ENCODE results near the gene FDXR. TPM values are rescaled to one million over a fixed set of nuclear protein-coding genes. Genes with fewer than 3 reads are reported as not detected.

Gene FDXR
- total RNA-seq, 1 donor from 2014 or later: 4.5 TPM

DNA sequence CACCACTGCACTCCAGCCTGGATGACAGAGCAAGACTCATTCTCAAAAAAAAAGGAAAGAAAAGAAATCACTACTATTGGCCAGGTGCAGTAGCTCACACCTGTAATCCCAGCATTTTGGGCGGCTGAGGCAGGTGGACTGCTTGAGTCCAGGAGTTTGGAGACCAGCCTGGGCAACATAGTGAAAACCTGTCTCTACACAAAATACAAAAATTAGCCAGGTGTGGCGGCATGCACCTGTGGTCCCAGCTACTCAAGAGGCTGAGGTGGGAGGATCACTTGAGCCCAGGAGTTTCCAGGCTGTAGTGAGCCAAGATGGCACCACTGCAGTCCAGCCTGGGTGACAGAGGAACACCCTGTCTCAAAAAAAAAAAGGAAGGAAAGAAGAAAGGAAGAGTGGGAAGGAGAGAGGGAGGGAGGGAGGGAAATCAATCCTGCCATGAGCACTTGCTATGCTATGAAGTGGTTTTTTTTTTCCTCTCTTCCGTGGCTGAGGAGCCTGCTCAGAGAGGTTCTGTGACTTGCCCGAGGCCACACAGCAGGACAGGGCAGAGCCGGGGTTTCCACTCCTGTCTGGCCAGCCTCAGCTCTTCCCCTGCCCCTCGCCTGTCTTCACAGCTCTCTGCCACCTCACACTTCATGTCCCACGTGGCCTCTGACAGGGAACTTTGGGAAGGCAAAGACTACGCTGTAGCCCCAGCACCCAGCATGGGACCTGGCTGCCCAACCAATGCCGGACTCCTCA is 24.0 kb downstream of the FDXR start:
- DNase-seq: no peak
- intact Hi-C loops (cut with micrococcal nuclease): no loop called here
- ATAC-seq: no peak

DNA sequence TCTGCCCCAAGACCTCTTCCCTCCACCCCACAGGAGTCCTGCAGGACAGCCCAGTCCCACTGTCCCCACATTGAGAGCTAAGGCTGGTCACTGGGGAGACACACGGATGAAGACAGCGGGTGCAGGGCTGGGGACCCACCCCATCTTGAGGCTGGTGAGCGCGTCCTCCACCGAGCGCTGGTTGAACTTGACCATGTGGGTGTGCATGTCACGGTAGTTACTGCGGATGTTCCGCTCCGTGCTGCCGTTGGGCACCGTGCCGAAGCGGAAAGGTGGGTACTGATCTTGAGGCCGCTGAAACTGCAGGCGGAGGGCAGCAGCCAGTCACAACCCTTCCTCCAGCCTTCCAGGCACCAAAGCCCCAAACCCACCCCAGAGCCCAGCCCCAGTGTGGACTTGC is 26.2 kb downstream of the FDXR start:
- ATAC-seq (no peak), DNase-seq (no peak)
- intact Hi-C loops (cut with micrococcal nuclease): no loop called here

DNA sequence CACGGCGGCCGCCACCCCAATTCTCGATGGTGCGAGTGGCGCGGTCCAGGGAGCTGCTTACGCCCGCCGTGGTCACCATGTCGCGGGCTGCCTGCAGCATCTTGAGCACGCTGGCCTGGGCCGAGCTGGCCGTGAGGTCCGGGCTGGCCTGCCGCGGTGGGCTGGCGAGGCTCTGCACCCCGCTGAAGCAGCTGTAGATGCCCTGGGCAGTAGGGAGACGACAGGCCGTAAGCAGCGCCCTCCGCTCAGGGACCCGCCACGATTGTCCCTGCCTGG is 29.5 kb downstream of the FDXR start:
- ATAC-seq (no peak), DNase-seq (no peak)
- intact Hi-C loops (cut with micrococcal nuclease): no loop called here

DNA sequence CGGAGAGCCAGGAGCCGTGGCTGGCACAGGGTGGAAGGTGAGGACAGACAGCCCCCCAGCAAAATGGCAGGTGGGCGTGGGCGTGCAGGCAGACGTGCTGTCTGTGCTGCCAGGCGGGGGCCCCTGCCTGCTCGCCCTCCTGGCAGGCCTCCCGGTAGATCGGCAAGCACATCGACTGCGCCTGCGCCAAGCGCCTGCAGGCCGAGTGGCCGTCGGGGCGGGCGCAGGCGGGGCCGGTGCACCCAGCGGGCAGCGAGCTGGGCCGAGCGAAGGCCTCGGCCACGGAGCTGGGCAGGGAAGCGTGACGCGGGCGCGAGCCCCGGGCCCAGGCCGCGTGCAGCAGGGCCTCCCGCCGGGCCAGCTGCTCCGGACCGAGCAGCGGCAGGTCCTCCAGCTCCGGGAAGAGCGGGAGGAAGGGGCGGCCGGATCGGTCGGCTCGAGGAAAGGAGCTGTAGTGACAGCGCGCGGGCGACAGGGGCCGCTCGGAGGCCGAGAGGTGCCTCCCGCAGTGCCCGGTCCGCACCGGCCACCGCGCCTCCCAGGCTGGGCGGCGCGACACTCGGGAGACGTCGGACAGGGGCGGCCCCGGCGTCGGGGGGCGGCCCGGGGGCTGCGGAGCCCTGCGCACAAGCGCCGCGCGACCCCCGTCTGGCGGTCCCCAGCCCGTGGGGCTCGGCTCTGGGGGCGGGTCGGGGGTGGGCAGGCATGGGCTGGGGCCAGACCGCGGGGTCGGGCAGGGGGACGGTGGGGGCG is 30.0 kb downstream of the FDXR start:
- ATAC-seq: peak; percentile 86
- DNase-seq: peak; percentile 90
- intact Hi-C loops (cut with micrococcal nuclease): no loop called here

DNA sequence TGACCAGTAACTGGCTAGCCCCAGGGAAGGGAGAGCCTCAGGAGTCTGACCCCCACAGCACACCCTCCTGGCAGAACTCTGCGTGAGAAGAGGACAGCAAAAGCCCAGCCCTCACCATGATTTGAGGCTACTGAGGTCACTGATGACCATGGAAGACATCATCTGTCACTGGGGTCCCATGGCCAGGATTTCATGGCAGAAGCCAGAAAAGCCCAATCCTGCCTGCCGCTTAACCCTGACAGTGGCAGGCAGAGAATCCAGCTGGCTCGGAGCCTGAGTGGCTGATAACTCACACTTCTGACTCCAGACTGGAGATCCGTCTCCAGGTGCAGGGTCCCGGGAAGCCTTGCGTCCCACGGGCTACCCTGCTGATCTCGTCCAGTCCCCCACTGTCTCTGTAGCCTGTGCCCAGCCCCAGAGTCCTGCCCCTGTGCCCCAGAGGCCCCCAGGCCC is 30.6 kb downstream of the FDXR start:
- no peak for DNase-seq
- intact Hi-C loops (cut with micrococcal nuclease): no loop called here
- peak; percentile 5 for ATAC-seq

DNA sequence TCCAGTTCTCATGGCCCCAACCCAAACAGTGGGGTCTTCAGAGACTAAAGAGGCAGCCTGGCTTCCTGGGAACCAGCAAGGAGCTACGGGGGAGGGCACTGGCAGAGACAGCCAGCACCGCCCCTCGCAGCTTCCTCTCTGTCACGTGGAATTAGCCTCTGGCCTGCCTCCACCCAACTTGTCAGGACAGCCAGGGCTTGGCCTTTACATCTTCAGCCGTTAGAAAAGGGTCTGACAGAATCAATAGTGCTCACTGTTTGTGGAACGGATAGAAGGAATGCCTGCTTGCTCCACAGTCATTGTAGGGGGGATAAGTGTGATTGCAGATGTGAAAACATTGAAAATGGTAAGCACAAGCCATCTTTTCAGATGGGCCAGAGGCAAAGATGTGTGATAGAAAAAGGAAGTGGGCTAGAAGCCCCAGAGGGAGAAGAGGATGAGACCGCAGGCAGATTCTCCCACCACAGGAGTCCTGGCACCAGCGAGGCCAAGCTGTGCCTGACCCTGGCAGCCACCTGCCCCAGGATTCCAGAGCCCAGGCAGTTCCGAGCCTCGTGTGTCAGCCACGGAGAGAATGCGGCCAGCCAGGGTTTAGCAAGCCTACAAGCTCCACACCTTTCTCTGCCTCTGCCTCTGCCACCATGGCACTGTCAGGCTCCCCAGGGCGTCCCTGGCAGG is 31.7 kb downstream of the FDXR start:
- ATAC-seq (peak; percentile 76), DNase-seq (peak; percentile 82)
- intact Hi-C loops (cut with micrococcal nuclease): no loop called here

DNA sequence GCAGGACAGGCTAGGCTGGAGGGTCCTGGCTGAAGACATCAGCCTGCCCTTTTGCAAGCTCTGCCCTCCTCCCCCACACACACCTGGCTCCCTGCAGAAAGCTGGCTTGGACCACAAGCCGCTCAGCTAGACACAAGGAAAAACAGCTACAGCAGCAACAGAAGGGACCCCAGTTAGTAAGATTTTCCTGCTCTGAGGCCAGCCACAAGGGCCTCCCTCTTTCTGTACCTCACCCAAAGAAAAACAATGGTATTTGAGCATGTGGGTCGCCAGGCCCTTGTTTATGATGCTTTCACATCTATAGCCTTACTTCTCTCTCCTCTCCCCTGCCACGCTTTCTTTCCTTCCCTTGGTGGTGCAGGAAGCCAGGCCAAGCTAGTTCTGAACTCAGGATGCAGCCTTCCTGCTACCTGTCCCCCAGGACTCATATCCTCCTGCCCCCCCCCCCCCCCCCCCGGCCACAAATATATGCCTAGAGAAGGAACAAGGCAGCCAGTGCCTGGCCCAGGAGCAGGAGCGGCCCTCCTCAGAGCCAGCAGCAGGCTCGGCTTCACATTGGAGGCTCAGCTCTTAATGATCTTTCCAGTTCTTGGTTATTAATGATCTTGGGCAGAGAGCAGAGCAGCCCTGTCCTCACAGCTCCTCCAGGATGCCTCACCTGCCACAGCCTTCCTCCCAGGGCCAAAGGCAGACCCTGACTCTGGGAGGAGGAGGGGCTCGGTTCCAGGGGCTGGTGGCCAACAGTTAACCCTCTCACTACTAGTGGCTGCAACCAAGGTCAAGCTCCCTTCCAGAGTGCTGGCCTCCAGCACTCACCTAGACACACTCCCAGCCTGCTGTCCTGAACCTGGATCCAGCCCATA is 32.6 kb downstream of the FDXR start:
- ATAC-seq: no peak

DNA sequence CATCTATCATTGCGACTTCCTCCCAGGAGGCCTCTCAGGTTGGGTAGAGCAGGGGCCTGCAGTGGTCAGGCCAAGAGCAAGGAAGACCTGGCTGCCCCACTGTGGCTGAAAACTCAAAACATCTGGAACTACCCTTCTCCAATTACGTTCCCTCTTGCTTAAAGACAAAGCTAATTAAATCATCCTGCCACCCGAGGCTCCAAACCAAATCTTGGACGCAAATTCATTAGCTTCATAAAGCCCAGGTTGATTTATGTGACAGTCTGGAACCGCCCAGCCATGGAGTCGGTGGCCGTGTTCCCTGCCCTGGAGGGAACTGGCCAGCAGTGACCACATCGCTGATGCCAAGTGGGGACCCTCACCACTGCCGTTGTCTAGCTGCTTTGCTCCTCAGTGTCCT is 34.5 kb downstream of the FDXR start:
- intact Hi-C loops (cut with micrococcal nuclease): no loop called here
- ATAC-seq (no peak), DNase-seq (no peak)

More for the DNA sequence above, 32.6 kb downstream of the FDXR start:
- no peak for DNase-seq
- intact Hi-C loops (cut with micrococcal nuclease): no loop called here

DNA sequence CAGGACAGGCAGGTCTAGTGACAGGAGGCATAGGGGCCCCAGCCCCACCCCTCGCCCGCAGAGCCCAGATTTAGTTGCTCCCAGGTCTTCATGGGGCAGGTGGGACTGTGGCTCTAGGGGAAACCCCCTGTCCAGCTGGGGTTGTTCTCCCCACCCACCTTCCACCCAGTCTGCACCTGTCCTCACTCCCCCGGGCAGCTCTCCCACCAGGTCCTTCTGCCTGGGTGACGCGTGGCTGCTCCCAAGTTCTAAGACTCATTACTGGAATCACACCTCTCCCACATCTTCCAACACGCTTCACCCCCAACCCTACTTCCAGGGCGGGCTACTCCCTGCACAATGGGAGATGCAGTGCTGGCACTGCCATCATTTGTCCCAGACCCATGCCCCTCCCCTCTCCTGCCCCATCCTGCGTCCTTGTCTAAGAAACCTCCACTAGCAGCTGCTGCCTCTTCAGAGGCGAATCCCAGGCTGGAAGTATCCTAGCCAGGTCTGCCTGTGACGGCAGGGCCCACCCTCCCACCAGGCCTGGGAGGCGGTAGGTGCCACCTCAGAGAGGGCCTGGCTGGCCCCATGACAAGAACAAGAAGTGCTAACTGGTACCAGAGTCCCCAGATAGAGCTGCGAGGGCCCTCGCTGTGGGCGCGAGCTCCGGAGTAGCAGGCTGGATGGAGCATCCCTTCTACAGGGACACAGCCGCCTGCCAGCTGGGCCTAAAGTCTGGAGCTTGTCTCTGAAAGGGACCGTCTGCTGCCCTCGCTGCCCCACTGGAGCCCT is 35.9 kb downstream of the FDXR start:
- DNase-seq (no peak), ATAC-seq (no peak)
- intact Hi-C loops (cut with micrococcal nuclease): no loop called here

DNA sequence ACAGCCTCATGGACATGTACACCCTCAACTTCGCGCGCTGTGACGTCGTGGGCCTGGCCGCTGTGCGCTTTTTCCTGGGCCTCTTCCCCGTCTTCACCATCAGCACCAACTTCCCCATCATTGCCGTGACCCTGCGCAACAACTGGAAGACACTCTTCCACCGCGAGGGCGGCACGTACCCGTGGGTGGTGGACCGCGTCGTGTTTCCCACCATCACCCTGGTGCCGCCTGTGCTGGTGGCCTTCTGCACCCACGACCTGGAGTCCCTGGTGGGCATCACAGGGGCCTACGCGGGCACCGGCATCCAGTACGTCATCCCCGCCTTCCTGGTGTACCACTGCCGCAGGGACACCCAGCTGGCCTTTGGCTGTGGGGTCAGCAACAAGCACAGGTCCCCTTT is 36.6 kb downstream of the FDXR start:
- DNase-seq: no peak

DNA sequence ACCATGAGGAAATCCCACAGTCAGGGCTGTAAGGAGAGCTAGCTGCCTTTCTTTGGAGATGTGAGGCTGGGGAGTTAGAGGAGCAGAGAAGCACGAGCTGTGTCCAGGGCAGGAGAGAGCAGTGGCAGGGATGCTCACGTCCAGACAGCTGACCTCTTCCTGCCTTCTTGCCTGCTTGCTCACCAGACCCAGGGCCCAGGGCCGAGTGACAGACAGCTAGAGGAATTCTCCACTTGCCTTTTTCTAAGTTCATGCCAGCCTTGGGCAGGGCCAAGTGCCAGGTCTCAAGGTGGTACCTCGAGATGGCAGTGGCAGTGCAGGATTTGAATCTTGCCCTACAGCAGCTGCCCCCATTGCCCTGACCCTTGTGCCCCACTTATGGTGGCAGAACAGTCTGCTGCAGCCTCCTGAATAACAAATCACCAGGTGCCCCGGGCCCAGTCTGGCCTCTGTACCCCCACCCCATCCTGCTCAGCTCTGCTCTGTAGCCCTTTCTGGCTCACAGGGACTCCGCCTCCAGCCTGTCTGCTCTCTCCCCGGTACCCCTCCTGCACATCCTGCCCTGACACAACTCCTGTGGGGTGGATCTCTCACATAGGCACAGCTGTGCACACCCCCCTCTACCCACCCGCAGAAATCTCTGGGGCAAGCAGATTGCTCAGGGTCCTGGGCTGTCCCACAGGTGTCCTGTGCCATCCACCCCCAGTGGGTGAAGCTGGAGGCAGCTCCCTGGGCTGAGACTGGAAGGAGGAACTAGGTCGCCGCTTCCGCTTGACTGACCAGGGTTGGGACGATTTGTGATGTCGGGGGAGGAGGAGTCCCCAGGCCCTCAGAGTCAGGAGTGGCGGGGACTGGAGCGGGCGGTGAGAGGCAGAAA is 39.1 kb downstream of the FDXR start:
- intact Hi-C loops (cut with micrococcal nuclease): no loop called here
- peak; percentile 47 for DNase-seq
- ATAC-seq: peak; percentile 23

More for the DNA sequence above, 36.6 kb downstream of the FDXR start:
- intact Hi-C loops (cut with micrococcal nuclease): no loop called here
- no peak for ATAC-seq

DNA sequence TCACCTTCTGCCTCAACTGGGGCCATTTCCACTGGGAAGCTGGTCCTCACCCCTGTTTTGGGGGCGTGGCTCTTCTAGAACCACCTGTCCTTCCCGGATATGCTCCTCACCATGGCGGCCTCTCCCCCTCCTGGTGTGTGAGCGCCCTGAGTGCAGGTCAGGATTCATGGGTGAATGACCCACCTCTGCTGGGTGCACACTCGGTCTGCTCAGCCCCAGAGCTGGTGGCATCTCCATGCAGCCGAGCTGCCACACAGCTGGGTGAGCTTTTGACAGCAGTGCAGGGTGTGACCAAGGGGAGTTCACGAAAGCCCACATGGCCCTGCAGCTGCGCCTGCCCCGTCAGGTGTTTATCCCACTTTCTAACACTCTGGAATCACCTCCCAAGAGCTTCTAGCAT is 40.4 kb downstream of the FDXR start:
- DNase-seq (no peak), ATAC-seq (no peak)
- intact Hi-C loops (cut with micrococcal nuclease): no loop called here

DNA sequence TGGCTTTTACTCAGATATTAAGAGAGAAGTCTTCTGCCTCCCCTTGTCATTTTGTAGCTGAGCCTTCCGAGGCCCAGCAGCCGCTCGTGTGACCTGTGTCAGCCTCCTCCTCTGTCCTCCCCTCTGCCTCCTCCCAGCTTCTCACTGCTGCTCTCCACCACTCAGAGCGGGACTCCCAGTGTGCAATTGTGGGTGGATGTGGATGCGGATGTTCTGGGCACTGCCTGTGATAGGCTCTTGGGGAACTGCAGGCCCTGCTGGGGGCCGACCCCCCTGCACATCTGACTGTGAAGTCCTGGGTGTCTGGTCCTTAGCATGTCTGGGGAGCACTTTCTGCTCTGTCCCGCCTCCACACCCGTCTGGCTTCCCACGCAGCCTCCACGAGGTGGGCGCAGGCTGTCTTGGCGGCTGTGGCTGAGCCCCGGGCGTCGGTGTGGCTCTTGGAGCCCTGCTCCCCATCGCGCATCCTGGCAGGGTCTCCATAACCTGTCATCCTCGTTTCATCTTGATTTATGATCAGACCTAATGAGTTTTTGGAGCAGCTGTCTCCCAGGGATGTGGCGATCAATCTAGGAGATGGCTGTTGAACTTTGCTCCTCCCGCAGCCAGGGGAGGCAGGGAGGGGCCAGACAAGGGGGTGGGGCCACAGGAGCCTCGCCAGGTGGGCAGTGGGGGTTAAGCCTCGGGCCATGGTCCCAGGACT is 41.2 kb downstream of the FDXR start:
- intact Hi-C loops (cut with micrococcal nuclease): no loop called here
- no peak for DNase-seq
- no peak for ATAC-seq

DNA sequence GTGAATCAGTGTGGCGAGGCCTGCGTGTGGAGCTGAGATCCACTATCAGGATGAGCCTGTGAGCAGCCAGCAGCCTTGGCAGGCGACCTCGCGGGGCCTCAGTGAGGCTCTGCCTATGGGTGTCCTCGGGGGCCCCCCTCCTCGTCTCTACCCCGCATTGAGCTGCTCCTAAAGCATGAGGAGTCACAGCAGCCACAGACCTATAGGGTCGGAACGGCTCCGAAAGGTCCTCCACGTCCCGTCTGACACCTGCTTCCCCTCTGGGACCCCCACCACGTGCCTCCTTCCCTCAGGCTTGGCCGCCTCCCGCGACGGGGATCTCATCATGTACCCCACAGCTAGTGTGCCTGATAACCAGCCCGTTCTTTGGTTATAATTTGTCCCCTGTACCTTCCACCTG is 41.9 kb downstream of the FDXR start:
- ATAC-seq: no peak
- intact Hi-C loops (cut with micrococcal nuclease): no loop called here
- no peak for DNase-seq

DNA sequence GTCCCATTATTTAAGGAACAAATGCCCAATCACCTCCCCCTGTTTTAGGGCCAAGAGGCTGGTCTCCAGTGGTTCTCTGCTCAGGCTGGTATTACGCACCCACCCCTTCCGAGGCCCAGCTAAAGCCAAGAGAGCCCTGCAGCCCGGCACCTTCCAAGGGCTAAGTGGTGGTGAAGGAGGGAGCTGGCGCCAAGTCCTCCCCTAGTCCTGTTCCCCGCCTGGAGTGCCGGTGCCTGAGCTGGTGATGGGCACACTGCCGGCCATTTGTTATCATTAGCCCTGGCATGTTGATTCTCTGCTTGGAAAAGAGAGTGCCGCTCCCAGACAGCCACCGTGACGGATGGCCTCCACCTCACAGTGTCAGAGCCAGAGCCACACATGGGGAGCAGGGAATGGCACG is 45.0 kb downstream of the FDXR start:
- intact Hi-C loops (cut with micrococcal nuclease): no loop called here
- no peak for ATAC-seq

DNA sequence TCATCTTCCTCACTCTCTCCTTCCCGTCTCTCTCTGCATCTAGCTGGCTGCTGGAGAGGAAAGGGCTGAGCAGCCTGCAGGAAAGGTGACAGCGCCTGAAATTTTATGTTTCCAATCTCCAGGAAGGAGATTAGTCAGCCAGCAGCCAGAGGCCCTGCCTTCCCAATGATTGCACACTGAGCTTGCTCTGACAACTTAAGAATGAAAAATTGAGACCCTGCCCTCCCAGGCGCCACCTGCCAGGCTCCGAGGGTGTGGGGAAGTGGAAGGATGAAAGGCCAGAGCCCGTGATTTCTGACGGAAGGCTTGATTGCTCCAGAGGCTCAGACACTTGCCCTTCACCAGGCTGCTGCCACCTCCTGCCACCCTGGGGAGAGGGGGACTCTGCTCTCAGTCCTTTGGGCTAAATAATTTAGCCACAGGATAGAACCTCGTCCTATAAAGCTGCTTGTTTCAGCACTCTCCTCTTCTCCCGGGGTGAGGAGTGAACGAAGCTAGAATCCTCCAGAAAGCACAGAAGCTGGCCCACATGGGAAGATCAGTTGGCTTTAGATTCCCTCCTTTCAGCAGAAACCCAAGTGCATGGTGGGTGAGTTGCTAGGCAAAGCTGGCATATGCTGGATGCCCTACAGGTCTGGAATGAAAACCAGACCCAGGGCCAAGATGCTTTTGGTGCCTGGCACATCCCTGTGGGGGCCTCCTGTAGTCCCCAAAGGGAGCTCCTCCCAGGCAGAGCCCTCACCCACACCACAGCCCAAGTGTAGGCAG is 46.7 kb downstream of the FDXR start:
- intact Hi-C loops (cut with micrococcal nuclease): no loop called here
- no peak for DNase-seq
- no peak for ATAC-seq

More for the DNA sequence above, 45.0 kb downstream of the FDXR start:
- DNase-seq: no peak
